Ovary (tissue), 3 donors: ENCODE results near the gene SREBF2.

Source experiments
- POLR2A ChIP-seq: fragments of 450-650 bp; IDR thresholded peaks from one replicate; pipeline ENCODE4 v1.6.1; 2017; ENCODE audit warnings: antibody characterized with exemption, mild to moderate bottlenecking, moderate library complexity
- TF ChIP-seq, protein P1 (sequence below), 3 donors: fragments of 450-650 bp in 2 of 3; fragments of 200-600 bp in 1 of 3; IDR thresholded peaks; one replicate each; pipeline versions ENCODE4 v1.5.1 to v1.8.0; 2016 to 2022; ENCODE audit warnings: antibody characterized with exemption in 3 of 3, mild to moderate bottlenecking in 1 of 3
- donor health status: DM: no; HTN: no; CAD: no.

DNA sequence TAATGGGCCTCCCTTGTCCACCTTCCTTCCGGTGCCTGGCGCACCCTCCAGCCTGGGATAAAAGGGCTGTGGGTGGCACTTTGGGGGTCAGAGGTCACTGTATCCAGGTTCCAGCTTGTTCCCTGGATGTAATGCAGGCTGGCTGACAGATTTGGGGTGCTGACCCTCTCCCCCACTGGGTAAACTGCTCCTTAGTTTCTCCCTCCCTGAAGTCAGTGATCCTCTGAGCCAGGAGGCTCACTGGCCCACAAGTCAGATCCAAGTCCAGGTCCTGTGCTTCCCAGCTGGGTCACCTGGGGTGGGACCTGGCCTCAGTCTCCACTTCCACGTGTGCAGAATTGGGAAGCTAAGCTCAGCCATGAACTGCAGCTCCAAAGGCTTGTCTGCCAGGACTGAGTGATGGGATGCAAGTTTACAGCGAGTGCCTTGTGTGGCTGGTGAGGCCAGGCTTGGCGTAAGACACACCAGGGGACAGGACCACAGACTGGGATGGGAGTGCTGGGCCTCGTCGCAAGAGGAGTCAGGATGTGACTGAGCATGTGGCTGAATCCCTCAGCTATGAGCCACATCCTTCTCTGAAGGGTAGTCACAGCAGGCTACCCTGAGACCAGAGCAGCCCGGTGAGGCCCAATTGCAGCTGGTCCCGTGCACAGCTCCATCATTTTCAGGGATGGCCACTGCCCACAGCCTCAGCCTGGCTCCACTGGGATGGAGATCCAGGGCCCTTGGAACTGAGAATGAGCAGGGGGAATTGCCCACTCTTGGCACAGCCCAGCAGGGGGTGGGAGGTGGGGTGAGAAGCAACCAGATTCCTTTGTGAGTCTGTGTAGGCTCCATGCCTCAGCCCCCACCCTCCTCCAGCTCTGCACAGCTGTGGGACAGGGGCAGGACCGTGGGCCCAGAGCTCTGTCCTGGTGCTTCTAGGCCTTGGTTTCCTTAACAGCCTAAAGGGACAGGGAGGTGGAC, 74.8 kb downstream of the SREBF2 start:
- TF ChIP-seq, protein P1, sequence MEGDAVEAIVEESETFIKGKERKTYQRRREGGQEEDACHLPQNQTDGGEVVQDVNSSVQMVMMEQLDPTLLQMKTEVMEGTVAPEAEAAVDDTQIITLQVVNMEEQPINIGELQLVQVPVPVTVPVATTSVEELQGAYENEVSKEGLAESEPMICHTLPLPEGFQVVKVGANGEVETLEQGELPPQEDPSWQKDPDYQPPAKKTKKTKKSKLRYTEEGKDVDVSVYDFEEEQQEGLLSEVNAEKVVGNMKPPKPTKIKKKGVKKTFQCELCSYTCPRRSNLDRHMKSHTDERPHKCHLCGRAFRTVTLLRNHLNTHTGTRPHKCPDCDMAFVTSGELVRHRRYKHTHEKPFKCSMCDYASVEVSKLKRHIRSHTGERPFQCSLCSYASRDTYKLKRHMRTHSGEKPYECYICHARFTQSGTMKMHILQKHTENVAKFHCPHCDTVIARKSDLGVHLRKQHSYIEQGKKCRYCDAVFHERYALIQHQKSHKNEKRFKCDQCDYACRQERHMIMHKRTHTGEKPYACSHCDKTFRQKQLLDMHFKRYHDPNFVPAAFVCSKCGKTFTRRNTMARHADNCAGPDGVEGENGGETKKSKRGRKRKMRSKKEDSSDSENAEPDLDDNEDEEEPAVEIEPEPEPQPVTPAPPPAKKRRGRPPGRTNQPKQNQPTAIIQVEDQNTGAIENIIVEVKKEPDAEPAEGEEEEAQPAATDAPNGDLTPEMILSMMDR (IDR thresholded peaks at IDR 0.05), result no peak
- no peak for TF ChIP-seq POLR2A
